Heart right ventricle (tissue), 16 donors: ENCODE data around the gene MRPL2. TPM values are rescaled to one million over a fixed set of nuclear protein-coding genes. Genes with fewer than 3 reads are reported as not detected.

Experiments
- ATAC-seq, 8 donors: fragments of 200-7000 bp; cut with Tn5 transposase; one replicate each; pipeline ENCODE4 v1.9.1; 2020; ENCODE audit warnings: mild to moderate bottlenecking in 8 of 8, moderate library complexity in 8 of 8, moderate number of reproducible peaks in 1 of 8
- DNase-seq, 2 donors: peaks; one replicate each; pipeline ENCODE4 v3.0.0-alpha.2; 2020
- H3K27ac ChIP-seq, 10 donors: fragments of 200-600 bp; sonication (generic) in 2 of 10; one replicate each; pipeline versions ENCODE4 v1.5.0 to v1.8.0; 2020 to 2022; ENCODE audit warnings: mild to moderate bottlenecking in 3 of 10
- H3K27me3 ChIP-seq, 7 donors: fragments of 200-600 bp; one replicate each; pipeline ENCODE4 v1.8.0; 2021 to 2022; ENCODE audit warnings: mild to moderate bottlenecking in 2 of 7
- H3K36me3 ChIP-seq, 9 donors: fragments of 200-600 bp; sonication (generic) in 1 of 9; one replicate each; pipeline versions ENCODE4 v1.5.0 to v1.8.0; 2020 to 2022; ENCODE audit warnings: mild to moderate bottlenecking in 2 of 9
- H3K4me1 ChIP-seq, 9 donors: fragments of 200-600 bp; sonication (generic) in 1 of 9; one replicate each; pipeline versions ENCODE4 v1.5.0 to v1.8.0; 2020 to 2022; ENCODE audit warnings: mild to moderate bottlenecking in 4 of 9
- H3K4me3 ChIP-seq, 10 donors: fragments of 200-600 bp; sonication (generic) in 2 of 10; one replicate each; pipeline versions ENCODE4 v1.5.0 to v1.8.0; 2020 to 2022; ENCODE audit warnings: mild to moderate bottlenecking in 7 of 10, moderate library complexity in 2 of 10
- H3K9me3 ChIP-seq, 11 donors: fragments of 200-600 bp in 10 of 11; sonication (generic) in 2 of 11; one replicate each; pipeline versions ENCODE4 v1.5.0 to v1.8.0; 2013 to 2022; ENCODE audit warnings: mild to moderate bottlenecking in 2 of 11, control low read depth in 1 of 11, moderate library complexity in 1 of 11
- WGBS, 2 donors: extraction: QIAGEN DNeasy Blood & Tissue Kit; methylation state at CpG; one replicate each; pipeline ENCODE4 v1.1.7; 2013; ENCODE audit warnings: inconsistent platforms in 1 of 2; 5-methylcytosine and 5-hydroxymethylcytosine counted together
- intact Hi-C, 10 donors: fragments of 100-400 bp; cut with DNase I; formaldehyde crosslinking; loops; one replicate each; pipeline versions ENCODE4 v1.11.1 to v1.14.2; 2022
- polyA plus RNA-seq, 2 donors: library from polyadenylated mRNA; stranded (reverse); fragments of 200-250 nt; gene quantifications; one replicate each; pipeline ENCODE4 v1.2.3, GENCODE V29; 2013
- total RNA-seq, 10 donors: library from RNA; stranded (reverse); fragmentation: NEBNext Ultra II Directional in 3 of 10; extraction: Animal tissue kit (Norgen Biotek cat#: 25700) in 3 of 10; gene quantifications; one replicate each; pipeline versions ENCODE4 v1.2.1 to v1.2.4, GENCODE V29; 2021 to 2023
- TF ChIP-seq, protein P1 (sequence below), 9 donors: fragments of 200-600 bp; sonication (generic) in 2 of 9; IDR thresholded peaks; one replicate each; pipeline versions ENCODE4 v1.5.0 to v1.8.0; 2021 to 2022; ENCODE audit warnings: antibody characterized with exemption in 9 of 9, mild to moderate bottlenecking in 5 of 9, moderate library complexity in 1 of 9
- donor health status: Arrhythmogenic right ventricular cardiomyopathy.
- donor health status: ischemic (EF 13 %, LVEDD 7.1; RV severe dilation, severe dysfunction).
- donor health status: healthy with polysubstance abuse.
- donor health status: DM: no; HTN: yes; CAD: no.
- donor health status: DM: no; HTN: no; CAD: no.
- donor health status: ischemic (EF 25% LVEDD 6.9; RV normal size, moderate dysfunction).
- donor health status: ischemic (EF 25% LVEDD 5.7; RV mildly dilated, moderate dysfunction).
- donor health status: healthy.
- donor health status: DM: yes; HTN: yes; CAD: no.
- donor health status: Ischemic cardiomyopathy.
- donor health status: ischemic (EF 35%, LVEDD 5.7; RV mildly dilated, moderate dysfunction).
- donor health status: nonischemic (EF 11% LVEDD 7.7; RV severe dilation, severe dysfunction).
- donor health status: DM: yes; HTN: yes; CAD: no.
- donor health status: PGD.
- donor health status: ischemic (EF 29% LVEDD 5.4; RV normal size, mild dysfunction).
- donor health status: nonischemic (EF 23%, LVEDD 6.1; RV moderate dilation, normal function).

MRPL2 gene
- total and polyA plus RNA-seq, 12 donors: 76.0 to 165 (median 97.6) TPM

DNA sequence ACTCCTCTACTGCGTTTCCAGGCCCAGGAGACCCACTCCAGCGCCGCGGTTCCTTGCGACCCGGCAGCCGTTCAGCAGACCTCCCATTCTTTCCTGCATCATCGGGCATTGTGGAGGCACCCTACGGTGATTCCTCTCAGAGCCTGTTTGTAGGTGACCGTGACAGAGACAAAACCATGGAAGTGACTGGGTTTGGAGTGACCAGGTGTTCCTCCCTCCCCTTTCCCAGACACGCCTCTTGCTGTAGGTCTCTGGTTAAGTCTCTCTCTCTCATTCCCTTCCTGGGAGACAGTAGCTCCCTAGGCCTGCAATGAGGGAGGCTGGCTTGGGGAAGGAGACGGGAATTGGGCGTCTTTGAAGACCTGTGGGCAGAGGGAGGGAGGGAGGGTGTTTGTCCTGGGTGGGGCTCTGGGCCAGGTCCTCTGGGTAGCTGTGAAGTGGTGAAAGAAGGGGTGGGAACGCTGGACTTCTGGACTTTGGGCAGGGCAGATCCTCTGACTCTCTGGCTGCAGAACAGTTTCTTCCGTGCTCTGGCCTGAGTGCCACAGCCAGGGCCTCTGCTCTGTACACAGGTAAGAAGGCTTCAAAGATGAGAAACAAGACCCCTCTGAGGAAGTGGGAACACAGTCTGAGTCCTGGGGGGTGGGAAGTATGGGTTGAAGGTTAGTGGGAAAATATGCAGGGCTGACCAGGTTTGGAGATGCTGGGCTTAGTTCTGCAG is 960 bp upstream of the MRPL2 start:
- no peaks in the 10 kb centered on the region for H3K9me3 ChIP-seq
- DNase-seq (peak in 1 of 2 donors; percentile 17), ATAC-seq (peak in 7 of 8 donors; percentile 4 to 31 (median 10))
- 6 to 7% methylated on average over 15 of the region's 15 CpGs for WGBS, 2 donors
- TF ChIP-seq, protein P1, sequence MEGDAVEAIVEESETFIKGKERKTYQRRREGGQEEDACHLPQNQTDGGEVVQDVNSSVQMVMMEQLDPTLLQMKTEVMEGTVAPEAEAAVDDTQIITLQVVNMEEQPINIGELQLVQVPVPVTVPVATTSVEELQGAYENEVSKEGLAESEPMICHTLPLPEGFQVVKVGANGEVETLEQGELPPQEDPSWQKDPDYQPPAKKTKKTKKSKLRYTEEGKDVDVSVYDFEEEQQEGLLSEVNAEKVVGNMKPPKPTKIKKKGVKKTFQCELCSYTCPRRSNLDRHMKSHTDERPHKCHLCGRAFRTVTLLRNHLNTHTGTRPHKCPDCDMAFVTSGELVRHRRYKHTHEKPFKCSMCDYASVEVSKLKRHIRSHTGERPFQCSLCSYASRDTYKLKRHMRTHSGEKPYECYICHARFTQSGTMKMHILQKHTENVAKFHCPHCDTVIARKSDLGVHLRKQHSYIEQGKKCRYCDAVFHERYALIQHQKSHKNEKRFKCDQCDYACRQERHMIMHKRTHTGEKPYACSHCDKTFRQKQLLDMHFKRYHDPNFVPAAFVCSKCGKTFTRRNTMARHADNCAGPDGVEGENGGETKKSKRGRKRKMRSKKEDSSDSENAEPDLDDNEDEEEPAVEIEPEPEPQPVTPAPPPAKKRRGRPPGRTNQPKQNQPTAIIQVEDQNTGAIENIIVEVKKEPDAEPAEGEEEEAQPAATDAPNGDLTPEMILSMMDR (IDR thresholded peaks at IDR 0.05): no peak
- H3K27me3 ChIP-seq: no peaks in the 10 kb centered on the region
- H3K27ac ChIP-seq: peak overlapping the region; percentile 72 to 97 (median 89)
- intact Hi-C loops: no loop called here
- H3K4me3 ChIP-seq: peak overlapping the region; percentile 73 to 96 (median 85)
- peaks cover 0 to 69% (median 17%) of the 10 kb centered on the region in 9 donors for H3K36me3 ChIP-seq
- peaks cover 8 to 33% (median 25%) of the 10 kb centered on the region in 9 donors for H3K4me1 ChIP-seq

DNA sequence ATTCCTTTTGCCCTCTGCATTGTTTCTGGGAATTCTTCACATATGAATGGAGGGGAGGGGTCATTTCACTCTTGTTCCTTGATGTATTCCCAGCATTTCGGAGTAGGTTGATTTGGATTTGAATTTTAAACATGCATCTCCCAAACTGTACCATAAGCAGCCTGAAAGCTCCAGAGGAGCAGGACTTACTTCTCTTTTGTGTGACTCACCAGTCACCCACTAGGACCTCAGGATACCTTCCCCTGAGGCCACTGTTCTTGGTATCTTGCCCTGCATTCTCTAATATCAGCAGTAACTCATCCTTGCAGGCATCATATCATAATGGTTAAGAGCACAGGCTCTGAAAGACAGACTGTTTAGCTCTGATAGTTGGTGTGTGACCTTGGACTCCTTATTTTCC is 703 bp downstream of the MRPL2 start:
- no peak for DNase-seq
- no peaks in the 10 kb centered on the region for H3K9me3 ChIP-seq
- peaks cover 0 to 58% (median 17%) of the 10 kb centered on the region in 9 donors for H3K36me3 ChIP-seq
- 71 to 75% methylated on average over 1 of the region's 1 CpG for WGBS, 2 donors
- no peaks in the 10 kb centered on the region for H3K27me3 ChIP-seq
- no peak for ATAC-seq
- intact Hi-C loops: loop anchor here in 6 of 10 donors (2.0 to 10.0 kb wide), 6 partner anchors 36 to 154 kb away; partner anchors contain the start of genes KLHDC3 (in 2 of the 6), CNPY3 (in 1 of the 6), MEA1 (in 1 of the 6) and PEX6 (in 1 of the 6)
- peak overlapping the region in 9 of 10 donors; percentile 83 to 97 (median 89) for H3K27ac ChIP-seq
- peaks cover 8 to 36% (median 33%) of the 10 kb centered on the region in 9 donors for H3K4me1 ChIP-seq
- TF ChIP-seq, protein P1 (IDR thresholded peaks at IDR 0.05): no peak
- H3K4me3 ChIP-seq: peak overlapping the region; percentile 73 to 96 (median 85)

GRCh38 chr6:43055966-43056365 is 3.3 kb downstream of the MRPL2 start:
- Histone ChIP-seq H3K4me3 (no peak overlapping the region), H3K9me3 (no peaks in the 10 kb centered on the region), H3K36me3 (peaks cover 0 to 41% (median 9%) of the 10 kb centered on the region in 9 donors), H3K4me1 (peaks cover 8 to 49% (median 35%) of the 10 kb centered on the region in 9 donors), H3K27ac (no peak overlapping the region), H3K27me3 (no peaks in the 10 kb centered on the region)
- WGBS, 2 donors: 86 to 87% methylated on average over 8 of the region's 8 CpGs
- intact Hi-C loops: loop anchor here in 4 of 10 donors (5.0 to 10.0 kb wide), 4 partner anchors 34 to 151 kb away; partner anchors contain the start of genes CNPY3 (in 1 of the 4), KLHDC3 (in 1 of the 4), MEA1 (in 1 of the 4) and RRP36 (in 1 of the 4)
- TF ChIP-seq, protein P1 (IDR thresholded peaks at IDR 0.05): no peak
- ATAC-seq: no peak
- DNase-seq: no peak

GRCh38 chr6:43054206-43054943 is 4.9 kb downstream of the MRPL2 start:
- no peak for ATAC-seq

More at GRCh38 chr6:43054206-43054943, 4.9 kb downstream of the MRPL2 start:
- WGBS, 2 donors: 62 to 70% methylated on average over 17 of the region's 17 CpGs
- peaks cover 4 to 38% (median 27%) of the 10 kb centered on the region in 9 donors for H3K4me1 ChIP-seq
- H3K4me3 ChIP-seq: peak overlapping the region in 9 of 10 donors; percentile 40 to 78 (median 66)
- TF ChIP-seq, protein P1 (IDR thresholded peaks at IDR 0.05): no peak
- no peak for DNase-seq
- intact Hi-C loops: loop anchor here in 5 of 10 donors (5.0 to 10.0 kb wide), 5 partner anchors 37 to 150 kb away; partner anchors contain the start of genes CNPY3 (in 1 of the 5), KLHDC3 (in 1 of the 5) and MEA1 (in 1 of the 5)
- H3K27ac ChIP-seq: peak overlapping the region; percentile 63 to 98 (median 96)
- H3K27me3 ChIP-seq: no peaks in the 10 kb centered on the region
- H3K36me3 ChIP-seq: peaks cover 0 to 51% (median 14%) of the 10 kb centered on the region in 9 donors
- no peaks in the 10 kb centered on the region for H3K9me3 ChIP-seq
